Gastroesophageal sphincter (tissue), 3 donors: ENCODE results near the gene TDG.

Experiments
- EP300 ChIP-seq: sonication (generic); formaldehyde crosslinking; IDR thresholded peaks from one replicate; pipeline ENCODE4 v1.6.1; 2017; ENCODE audit warnings: antibody characterized with exemption, mild to moderate bottlenecking
- POLR2A ChIP-seq, 2 donors: fragments of 450-650 bp; IDR thresholded peaks; one replicate each; pipeline ENCODE4 v1.6.1; 2017; ENCODE audit warnings: antibody characterized with exemption in 2 of 2, mild to moderate bottlenecking in 2 of 2, moderate library complexity in 1 of 2
- POLR2AphosphoS5 ChIP-seq: sonication (generic); formaldehyde crosslinking; IDR thresholded peaks from one replicate; pipeline ENCODE4 v1.6.1; 2017; ENCODE audit warnings: antibody characterized with exemption
- TF ChIP-seq, protein P1 (sequence below), 4 experiments: fragments of 200-600 bp in 2 of 4; fragments of 450-650 bp in 2 of 4; sonication (generic) in 1 of 4; IDR thresholded peaks; one replicate each; pipeline ENCODE4 v1.5.1; 2017 to 2019; ENCODE audit warnings: antibody characterized with exemption in 4 of 4, mild to moderate bottlenecking in 2 of 4, moderate library complexity in 2 of 4

DNA sequence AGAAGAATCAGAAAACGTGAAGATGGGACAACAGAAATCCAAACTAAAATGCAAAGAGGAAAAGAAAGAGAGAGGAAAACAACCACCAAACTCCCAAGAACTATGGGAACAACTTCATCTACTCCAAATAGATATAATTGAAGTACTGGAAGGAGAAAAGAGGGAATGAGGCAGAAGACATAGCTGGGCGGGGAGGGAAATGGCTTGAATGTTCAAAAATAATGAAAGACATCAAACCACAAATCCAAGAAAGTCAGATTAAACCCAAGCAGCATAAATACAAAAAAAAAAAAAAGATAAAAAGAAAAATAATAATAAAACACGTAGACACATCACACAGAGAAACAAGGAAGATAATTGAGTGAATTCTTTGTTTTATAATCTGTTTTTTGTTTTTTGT is 47.8 kb upstream of the TDG start:
- TF ChIP-seq, protein P1, sequence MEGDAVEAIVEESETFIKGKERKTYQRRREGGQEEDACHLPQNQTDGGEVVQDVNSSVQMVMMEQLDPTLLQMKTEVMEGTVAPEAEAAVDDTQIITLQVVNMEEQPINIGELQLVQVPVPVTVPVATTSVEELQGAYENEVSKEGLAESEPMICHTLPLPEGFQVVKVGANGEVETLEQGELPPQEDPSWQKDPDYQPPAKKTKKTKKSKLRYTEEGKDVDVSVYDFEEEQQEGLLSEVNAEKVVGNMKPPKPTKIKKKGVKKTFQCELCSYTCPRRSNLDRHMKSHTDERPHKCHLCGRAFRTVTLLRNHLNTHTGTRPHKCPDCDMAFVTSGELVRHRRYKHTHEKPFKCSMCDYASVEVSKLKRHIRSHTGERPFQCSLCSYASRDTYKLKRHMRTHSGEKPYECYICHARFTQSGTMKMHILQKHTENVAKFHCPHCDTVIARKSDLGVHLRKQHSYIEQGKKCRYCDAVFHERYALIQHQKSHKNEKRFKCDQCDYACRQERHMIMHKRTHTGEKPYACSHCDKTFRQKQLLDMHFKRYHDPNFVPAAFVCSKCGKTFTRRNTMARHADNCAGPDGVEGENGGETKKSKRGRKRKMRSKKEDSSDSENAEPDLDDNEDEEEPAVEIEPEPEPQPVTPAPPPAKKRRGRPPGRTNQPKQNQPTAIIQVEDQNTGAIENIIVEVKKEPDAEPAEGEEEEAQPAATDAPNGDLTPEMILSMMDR (IDR thresholded peaks at IDR 0.05): no peak
- TF ChIP-seq POLR2AphosphoS5 (no peak), EP300 (no peak), POLR2A (IDR thresholded peaks at IDR 0.05) (no peak)
